Measurements from ENCODE around the gene NSD1.
"Not testable (repeated sequence)": the region's sequence is repeated elsewhere in the genome, so short reads cannot be mapped to it uniquely, and the experiment has no call there.

Gene NSD1

DNA sequence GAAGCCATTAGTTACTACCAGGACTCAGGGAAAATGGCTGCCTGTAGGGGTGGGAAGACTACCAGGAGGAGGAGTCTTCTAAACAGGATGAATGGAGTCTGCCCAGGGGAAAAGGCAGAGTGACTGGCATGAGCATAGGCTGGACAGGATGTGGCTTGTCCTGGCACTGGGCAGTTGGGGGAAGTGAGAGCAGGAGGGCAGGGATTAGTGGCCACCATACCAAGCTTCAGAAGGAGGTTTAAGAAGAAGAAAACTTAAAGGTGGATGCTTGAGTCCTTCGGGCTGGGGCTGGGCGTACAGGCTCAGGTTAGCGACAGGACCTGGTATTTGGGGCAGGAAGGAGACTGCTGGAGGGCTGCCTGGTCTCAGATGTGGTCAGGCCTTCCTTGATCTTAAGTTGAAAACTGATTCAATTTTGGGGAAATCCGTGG lies 5.0 kb upstream of the NSD1 start:
- DNase-seq = no peak

DNA sequence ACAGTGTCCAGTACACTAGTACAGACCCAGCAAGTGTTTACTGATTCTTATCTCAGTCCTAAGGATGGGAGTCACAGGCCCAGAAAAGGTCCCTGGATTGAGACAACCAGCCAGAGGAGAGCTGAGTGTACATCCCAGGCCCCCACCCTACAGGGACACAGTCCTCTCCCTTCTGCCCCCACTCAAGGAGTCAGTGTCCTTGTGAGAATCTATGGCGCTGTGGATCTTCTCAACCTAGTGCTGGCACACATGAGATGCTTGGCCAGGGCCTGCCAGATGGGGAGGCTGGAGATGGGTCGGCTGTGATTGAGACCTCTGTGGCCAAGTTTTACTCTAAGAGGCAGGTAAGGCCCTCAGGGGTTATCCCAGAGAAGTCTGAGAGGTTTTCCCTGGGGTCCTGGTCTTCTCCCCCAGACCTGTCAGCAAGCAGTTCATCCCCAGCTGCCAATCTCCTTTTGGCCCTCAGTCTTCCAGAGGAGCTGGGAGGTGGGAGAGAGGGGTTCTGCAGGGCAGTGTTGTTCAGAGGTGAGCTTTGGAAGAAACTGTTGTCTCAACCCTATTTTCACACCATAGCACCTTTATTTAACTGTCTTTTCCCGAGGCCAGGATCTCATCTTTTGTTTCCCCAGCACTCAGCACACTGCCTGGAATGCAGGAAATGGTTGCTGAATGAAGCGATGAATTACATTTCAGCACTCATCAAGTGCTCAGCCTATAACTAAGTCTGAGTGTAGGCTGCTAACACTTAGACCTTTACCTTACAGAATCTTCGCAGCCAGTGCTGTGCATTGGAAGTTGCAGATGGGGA lies 3.2 kb upstream of the NSD1 start:
- DNase-seq = no peak

DNA sequence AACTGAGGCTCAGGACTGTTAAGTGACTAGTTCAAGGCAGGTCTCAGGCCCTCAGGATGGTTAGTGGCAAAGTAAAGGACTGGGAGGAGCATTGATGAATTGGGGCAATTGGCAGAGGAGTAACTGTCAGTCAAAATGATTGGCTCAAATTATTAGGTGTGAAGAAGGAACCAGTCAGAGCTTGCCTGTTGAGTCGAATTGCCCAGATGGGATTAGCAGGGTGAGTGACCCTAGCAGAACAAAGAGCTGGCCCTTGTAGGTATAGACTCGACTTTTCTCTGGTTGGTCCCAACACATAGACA lies 2.6 kb upstream of the NSD1 start:
- no peak for DNase-seq

DNA sequence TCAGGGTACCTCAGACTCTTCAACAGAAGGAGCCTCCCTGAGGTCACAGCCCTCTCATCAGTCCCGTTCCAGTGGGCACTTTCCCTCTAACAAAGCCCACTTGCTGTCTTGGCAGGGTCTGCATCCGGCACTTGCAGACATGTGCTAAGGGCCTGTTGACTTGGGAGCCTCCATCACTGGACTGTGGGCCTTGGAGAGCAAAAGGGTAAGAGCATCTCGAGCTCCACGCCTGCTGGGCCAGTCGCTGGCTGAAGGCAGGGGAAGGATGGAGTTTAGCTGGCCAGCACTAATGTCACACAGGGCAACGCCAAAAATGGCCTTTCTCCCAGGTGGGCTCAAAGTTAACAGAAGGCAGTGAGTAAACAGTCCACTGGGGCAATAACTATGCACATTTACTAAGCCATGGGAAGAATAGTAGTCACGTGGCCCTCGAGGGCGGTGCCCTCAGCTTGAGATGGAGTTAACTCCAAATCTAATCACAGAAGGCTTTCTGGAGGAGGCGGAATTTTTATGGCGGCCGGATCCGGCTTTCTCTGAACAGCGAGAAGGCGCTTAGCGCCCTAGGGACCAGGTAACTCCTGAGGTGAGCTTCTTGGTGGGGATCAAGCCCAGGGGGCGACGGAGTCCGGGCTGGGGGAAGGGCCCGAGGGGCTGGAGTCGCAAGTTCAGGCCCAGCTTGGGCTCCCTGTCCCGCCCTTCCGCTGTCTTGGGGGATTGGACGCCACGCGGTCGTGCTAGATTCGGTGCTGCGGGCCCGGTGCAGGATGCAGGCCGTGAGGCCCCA lies 2.0 kb upstream of the NSD1 start:
- no peak for DNase-seq

DNA sequence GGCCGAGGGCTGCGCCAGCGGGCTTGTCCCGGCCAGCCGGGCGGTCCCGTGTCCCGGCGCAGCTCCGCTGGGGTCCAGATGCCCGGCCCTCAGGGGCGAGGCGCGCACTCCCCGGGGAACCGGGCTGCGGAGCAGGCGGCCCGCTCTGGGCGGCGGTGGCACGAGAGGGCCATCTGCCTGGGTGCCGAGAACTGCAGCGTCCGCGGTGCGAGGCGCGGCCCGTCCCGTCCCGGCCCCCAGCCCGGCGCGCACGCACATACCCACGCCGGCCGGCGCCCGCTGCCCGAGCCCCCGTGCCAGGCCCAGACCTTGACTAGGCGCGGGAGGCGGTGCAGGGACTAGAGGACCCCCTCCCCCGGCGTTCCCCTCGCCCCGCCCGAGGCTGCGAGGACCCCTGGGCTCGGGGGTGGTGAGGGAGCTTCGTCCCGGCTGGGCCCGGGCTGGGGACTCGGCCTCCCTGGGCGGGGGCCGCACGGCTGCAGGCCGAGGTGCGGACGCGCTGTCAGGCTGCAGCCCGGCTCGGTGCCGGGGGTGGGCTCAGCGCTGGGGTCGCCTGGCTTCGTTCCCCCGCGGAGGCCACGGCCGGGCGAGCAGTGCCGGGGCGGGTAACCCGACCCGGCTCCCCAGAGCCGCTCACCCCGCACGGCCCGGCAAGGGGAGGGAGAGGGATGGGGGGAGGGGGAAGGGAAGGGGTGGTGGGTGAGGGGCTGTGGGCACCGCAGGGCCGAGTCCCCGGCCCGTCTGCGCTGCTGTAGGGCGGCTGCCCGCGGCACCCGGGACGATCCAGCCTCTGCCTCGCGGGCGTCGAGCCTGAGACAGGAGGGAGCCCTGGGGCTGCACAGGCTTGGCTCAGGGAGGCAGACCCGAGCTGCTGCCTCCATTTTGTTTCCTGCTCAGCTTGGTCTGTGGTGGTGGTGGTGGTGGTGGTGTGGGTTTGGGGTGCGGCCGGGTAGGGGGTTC lies 1.2 kb upstream of the NSD1 start:
- DNase-seq = no peak

DNA sequence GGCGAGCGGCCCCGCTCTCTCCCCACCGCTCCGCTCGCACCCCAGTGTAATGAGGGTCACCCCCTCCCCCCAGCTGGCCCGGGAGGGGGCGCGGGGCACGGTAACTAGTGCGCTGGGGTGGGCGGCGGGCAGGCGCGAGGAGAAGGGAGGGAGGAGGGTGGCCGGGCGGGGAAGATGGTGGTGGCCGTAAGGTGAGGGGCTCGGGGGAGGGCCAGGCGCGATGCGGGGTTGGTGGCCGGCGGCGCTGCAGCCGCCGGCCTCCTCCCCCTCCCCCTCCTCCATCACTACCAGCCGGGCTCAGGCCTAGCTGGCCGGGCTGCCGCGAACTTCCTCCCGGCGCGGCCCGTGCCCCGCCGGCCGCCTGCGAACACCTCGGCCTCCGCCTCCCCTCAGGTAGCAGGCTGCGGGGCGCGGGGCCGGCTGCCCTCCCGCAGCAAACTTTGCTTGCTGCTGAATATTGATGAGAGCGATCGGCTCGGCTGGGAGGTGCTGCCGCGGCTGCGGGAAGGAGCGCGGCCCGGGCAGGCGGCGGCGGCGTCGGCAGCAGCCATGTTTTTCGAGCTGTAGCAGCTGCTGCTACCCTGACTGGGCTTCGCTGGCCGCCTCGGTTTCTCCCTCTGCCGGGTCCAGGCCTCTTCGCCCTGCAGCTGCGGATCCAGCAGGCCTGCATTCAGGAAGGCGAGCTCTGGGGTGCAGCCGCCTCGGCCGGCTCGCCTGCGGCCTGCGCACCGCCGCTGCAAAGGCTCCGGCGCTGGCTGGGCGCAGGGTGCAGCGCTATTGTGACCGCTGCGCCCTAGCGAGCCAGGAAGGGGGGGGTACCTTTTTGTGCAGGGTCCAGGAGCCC lies 502 bp downstream of the NSD1 start:
- peak; percentile 44 for DNase-seq

DNA sequence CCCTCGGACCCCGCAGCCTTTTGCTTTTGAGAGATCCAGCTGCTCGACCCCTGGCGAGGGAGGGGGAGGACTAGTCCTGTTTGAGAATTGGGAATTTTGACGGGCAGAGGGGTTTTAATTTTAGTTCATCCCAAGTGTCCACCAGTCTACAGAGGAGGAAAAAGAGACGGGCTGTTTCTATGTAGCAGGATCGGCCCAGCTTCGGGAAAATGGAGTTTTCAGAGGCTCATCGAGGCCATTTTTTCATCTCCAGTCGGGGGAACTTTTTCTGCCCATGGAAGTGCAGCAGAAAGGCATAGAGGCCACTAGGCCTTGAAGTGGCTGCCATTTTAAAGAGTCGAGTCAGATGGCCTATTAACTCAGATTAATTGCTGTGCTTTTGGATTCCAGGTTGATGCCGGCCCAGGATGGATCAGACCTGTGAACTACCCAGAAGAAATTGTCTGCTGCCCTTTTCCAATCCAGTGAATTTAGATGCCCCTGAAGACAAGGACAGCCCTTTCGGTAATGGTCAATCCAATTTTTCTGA lies 1.2 kb downstream of the NSD1 start:
- no peak for DNase-seq

DNA sequence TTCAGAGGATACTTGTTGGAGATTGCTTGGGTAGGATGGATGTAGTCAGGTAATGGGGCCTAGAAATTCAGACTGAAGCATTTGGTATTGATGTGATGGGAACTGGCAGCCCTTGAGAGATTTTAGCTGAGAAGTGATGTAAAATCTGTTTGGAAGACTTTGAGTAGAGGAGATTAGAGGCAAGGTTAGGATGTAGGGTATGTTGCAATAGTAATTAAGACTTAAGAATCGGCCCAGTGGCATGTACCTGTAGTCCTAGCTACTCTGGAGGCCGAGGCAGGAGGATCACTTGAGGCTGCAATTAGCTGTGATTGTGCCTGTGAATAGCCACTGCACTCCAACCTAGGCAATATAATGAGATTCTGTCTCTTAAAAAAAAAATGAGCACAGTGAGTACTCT lies 6.7 kb downstream of the NSD1 start:
- DNase-seq = no peak

DNA sequence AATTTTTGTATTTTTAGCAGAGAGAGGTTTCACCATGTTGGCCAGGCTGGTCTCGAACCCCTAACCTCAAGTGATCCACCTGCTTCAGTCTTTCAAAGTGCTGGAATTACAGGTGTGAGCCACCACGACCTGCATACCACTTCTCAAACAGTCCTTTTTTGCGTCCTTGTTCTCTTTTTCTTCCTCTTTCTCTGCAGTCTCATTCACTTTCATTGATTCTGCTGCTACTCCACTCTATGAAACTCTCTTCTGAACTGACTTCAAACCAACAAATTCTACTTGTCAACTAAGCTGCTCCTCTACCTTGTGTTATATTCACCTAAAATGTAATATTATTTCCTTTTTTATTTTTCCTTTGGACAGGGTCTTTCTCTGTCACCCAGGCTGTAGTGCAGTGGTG lies 7.9 kb downstream of the NSD1 start:
- DNase-seq = no peak

DNA sequence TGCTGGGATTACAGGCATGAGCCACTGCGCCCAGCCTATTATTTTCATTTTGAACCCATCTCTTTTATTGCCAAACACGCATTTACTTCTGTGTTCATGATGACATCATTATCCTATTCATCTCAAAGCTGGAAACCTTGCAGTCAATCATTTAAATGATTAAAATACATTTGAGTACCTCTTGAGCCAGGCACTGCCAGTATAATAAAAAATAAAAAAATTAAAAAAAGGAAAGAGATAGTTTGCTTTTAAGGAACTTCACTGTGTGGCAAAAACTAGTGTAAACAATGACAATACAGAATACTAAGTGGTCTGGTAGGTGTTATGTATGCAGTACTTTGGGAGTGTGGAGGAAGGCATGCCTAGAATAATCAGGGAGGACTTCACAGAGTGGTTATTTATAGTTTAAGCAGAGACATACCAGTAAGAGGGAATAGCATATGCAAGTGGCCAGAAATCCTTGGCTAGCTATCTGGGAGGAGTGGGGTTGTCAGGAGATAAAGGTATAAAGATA lies 8.6 kb downstream of the NSD1 start:
- DNase-seq = no peak

DNA sequence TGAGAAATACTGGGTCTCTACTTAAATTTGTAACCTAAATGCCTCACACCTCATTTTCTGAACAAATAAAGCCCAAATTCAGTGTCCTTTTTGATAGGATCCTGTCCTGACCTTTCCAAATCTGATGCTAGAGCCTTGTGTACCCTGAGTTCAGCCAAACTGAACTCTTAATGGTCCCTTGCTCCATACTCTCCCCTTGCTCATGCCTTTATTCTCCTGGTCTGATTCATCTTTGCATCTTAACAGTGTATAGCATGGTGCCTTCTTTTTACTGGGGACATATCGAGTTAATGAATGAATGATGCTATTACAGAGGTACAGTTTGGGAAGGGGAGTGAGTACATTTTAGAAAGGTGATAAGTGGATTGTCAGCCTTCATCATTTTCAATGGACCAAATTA lies 9.2 kb downstream of the NSD1 start:
- no peak for DNase-seq

DNA sequence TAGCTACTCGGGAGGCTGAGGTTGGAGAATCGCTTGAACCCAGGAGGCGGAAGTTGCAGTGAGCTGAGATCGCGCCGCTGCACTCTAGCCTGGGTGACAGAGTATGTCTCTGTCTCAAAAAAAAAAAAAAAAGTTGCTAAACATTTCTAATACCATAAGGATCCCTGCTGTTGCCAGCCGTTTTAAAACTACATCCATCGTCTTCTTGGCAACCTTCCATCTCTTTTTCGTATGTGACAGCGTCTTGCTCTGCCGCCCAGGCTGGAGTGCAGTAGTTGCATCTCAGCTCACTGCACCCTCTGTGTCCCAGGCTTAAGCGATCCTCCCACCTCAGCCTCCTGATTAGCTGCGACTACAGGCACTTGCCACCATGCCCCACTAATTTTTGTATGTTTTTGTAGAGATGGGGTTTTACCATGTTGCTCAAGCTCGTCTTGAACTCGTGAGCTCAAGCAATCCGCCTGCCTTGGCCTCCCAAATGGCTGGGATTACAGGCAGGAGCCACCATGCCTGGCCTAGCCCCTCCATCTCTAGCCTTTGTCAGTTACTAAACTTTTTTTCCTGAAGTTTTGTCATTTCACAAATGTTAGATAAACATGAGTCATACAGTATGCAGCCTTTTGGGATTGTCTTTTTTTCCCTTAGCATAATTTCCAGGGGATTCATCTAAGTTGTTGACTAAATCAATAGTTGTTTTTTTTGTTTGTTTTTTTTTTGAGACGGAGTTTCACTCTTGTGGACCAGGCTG lies 13.5 kb downstream of the NSD1 start:
- no peak for DNase-seq

DNA sequence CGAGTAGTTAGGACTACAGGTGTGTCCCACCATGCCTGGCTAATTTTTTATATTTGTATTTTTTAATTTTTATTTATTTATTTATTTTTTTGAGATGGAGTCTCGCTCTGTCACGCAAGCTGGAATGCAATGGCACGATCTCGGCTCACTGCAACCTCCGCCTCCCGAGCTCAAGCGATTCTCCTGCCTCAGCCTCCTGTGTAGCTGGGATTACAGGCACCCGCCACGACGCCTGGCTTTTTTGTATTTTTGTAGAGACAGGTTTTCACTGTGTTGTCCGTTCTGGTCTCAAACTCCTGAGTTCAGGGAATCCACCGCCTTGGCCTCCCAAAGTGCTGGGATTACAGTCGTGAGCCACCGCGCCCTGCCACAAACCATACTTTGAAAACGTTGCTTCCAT lies 16.5 kb downstream of the NSD1 start:
- not testable (repeated sequence) for DNase-seq

DNA sequence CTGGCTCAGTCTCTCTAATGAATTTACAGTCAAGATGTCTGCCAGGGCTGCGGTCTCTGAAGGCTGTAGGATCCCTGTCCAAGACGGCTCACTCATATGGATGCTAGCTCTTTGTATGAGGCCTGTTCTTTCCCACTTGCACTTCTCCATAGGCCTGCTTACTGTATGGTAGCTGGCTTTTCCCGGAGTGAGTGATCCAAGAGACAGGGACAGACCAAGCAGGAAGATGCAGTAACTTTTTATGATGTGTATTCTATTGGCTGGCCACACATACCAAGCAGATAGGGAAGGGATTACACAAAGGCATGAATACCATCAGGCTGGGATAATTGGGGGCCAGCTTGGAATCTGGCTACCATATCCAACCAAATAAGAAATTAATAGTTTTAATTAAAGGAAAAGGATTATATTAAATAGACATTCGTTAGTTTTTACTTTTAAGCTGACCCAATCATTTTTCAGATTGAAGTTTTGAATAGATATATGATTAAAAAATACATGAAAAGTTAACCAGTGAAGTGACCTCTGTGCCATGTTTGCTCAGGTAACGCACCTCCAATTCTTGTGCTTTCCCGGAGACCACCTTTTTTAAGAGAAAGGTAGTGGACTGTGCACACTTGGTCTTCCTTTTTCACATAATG lies 20.6 kb downstream of the NSD1 start:
- no peak for DNase-seq

DNA sequence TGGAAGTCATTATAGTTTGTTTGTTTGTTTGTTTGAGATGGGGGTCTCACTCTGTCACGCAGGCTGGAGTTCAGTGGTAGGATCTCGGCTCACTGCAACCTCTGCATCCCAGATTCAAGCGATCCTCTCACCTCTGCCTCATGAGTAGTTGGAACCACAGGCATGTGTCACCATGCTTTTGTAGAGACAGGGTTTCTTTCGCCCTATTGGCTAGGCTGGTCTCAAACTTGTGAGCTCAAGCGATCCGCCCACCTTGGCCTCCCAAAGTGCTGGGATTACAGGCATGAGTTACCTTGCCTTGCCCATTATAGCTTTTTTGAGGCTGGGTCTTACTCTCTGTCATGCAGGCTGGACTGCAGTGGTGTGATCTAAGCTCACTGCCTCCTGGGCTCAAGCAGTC lies 28.8 kb downstream of the NSD1 start:
- DNase-seq = no peak

DNA sequence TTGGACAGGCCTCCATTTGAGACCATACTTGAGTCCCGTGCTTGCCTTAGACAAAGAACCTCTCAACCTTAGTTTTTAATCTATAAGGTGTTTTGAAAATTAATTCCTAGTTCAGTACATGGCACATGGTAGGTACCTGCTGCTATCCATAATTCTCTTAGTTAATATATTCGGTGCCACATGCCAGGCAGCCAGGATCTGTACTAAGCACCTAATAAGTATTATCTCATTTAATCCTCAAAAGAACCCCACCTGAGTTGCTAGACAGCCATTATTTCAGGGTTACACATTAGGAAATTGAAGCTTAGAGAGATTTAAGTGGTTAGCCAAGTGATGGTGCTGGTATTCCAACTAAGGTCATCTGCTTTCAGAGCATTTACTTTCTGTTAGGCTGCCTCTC lies 29.9 kb downstream of the NSD1 start:
- no peak for DNase-seq

DNA sequence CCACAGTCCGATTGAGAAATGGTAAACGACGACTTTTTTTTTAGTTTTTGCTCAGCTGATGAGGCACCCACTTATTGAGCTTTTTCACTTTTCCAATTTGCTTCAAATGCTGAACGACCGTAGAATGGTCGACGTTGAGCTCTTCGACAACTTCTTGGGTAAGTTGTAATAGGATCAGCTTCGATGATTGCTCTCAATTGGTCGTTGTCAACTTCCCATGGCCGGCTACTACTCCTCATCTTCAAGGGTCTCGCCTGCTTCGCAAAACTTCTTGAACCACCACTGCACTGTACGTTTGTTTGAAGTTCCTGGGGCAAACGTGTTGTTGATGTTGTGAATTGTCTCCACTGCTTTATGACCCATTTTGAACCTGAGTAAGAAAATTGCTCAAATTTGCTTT lies 35.7 kb downstream of the NSD1 start:
- no peak for DNase-seq

DNA sequence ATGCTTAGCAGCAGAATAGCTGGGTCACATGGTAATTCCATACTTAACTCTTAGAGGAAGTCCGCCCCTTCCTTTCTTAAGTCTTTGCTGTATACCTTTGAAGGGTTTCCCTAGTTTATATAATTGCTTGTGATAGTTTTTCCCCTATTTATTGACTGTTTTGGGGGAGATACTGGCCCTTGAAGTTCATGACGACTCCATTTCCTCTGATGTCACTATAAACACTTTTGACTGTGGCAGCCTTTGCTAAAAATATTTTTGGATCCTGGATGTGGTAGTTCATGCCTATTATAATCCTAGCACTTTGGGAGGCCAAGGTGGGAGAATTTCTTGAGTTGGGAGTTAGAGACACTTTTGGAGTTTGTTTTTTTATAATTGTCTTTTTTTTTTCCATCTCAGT lies 38.4 kb downstream of the NSD1 start:
- DNase-seq = no peak

DNA sequence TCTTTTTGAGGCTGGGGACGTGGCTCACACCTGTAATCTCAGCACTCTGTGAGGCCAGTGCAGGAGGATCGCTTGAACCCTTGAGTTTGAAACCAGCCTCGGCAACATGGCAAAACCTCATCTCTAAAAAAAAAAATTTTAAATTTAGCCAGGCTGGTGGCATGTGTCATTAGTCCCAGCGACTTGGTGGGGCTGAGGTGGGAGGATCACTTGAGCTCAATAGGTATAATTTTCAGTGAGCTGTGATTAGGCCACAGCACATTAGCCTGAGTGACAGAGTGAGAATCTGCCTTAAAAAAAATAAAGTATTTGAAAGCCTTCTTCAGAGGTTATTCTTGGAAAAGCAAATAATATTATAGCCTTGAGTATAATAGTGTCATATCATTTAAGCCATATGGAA lies 41.8 kb downstream of the NSD1 start:
- no peak for DNase-seq

DNA sequence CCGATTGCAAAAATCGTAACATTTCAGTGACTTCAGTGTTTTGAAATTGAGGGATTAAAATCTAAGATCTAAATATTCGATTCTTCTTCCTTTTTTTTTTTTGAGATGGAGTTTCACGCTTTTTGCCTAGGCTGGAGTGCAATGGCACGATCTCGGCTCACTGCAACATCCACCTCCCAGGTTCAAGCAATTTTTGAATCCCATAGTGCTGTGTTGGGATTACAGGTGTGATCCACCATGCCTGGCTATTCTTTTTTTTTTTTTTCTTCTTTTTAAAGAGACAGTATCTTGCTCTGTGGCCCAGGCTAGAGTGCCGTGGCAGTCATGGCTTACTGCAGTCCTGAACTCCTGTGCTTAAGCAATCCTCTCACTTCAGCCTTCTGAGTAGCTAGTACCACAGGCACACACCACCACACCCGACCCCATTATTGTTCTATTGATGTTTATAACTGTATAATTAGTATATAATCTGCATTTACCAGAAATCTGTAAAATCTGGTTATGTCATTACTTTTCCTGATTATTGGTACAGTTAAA lies 42.7 kb downstream of the NSD1 start:
- DNase-seq = no peak

Measured in activated gamma-delta T cell (primary cell).